ENCODE data around the gene TACR2. TPM values are rescaled to one million over a fixed set of nuclear protein-coding genes. Genes with fewer than 3 reads are reported as not detected.

The TACR2 gene
- total and polyA plus RNA-seq, 2 experiments from 2014 or later: 0.53 TPM; not detected in 1

GRCh38 chr10:69428165-69428564 lies 11.4 kb upstream of the TACR2 start:
- Histone ChIP-seq H3K4me3 (no peak overlapping the region), H3K4me1 (ENCODE audit: low read depth) (peaks cover 7% of the 10 kb centered on the region), H3K36me3 (no peaks in the 10 kb centered on the region), H3K27ac (no peak overlapping the region), H3K27me3 (no peaks in the 10 kb centered on the region), H3K9me3 (ENCODE audit: low read depth) (no peaks in the 10 kb centered on the region)
- TF ChIP-seq CTCF (IDR thresholded peaks at IDR 0.05; ENCODE audit: low read depth, low read length): no peak
- peak in 1 of 2 donors; percentile 29 for DNase-seq (ENCODE audit: low read depth in 1 of 2, low spot score in 1 of 2)

GRCh38 chr10:69426376-69426727 lies 9.6 kb upstream of the TACR2 start:
- H3K4me3 ChIP-seq: no peak overlapping the region
- no peaks in the 10 kb centered on the region for H3K9me3 ChIP-seq (ENCODE audit: low read depth)
- no peaks in the 10 kb centered on the region for H3K27me3 ChIP-seq
- H3K4me1 ChIP-seq (ENCODE audit: low read depth): peaks cover 10% of the 10 kb centered on the region
- H3K27ac ChIP-seq: no peak overlapping the region
- TF ChIP-seq CTCF (IDR thresholded peaks at IDR 0.05; ENCODE audit: low read depth, low read length): no peak
- no peak for DNase-seq (ENCODE audit: low read depth in 1 of 2, low spot score in 1 of 2)
- H3K36me3 ChIP-seq: no peaks in the 10 kb centered on the region

- no peak for TF ChIP-seq CTCF (IDR thresholded peaks at IDR 0.05; ENCODE audit: low read depth, low read length)
- no peaks in the 10 kb centered on the region for H3K27me3 ChIP-seq
These were observed 9.0 kb upstream of the TACR2 start for GRCh38 chr10:69425511-69426298.

GRCh38 chr10:69425041-69425440 lies 8.3 kb upstream of the TACR2 start:
- no peaks in the 10 kb centered on the region for H3K36me3 ChIP-seq
- H3K27ac ChIP-seq: no peak overlapping the region
- no peaks in the 10 kb centered on the region for H3K27me3 ChIP-seq
- no peak for DNase-seq (ENCODE audit: low read depth in 1 of 2, low spot score in 1 of 2)
- no peak for TF ChIP-seq CTCF (IDR thresholded peaks at IDR 0.05; ENCODE audit: low read depth, low read length)
- H3K9me3 ChIP-seq (ENCODE audit: low read depth): no peaks in the 10 kb centered on the region
- H3K4me3 ChIP-seq: no peak overlapping the region
- peaks cover 10% of the 10 kb centered on the region for H3K4me1 ChIP-seq (ENCODE audit: low read depth)

More at GRCh38 chr10:69425511-69426298, 9.0 kb upstream of the TACR2 start:
- Histone ChIP-seq H3K36me3 (no peaks in the 10 kb centered on the region), H3K27ac (no peak overlapping the region), H3K4me1 (ENCODE audit: low read depth) (peaks cover 10% of the 10 kb centered on the region), H3K9me3 (ENCODE audit: low read depth) (no peaks in the 10 kb centered on the region), H3K4me3 (no peak overlapping the region)
- DNase-seq (ENCODE audit: low read depth in 1 of 2, low spot score in 1 of 2): no peak

GRCh38 chr10:69422676-69423075 lies 6.0 kb upstream of the TACR2 start:
- no peak for DNase-seq (ENCODE audit: low read depth in 1 of 2, low spot score in 1 of 2)
- peaks cover 3% of the 10 kb centered on the region for H3K4me1 ChIP-seq (ENCODE audit: low read depth)
- no peaks in the 10 kb centered on the region for H3K9me3 ChIP-seq (ENCODE audit: low read depth)
- H3K4me3 ChIP-seq: no peak overlapping the region
- TF ChIP-seq CTCF (IDR thresholded peaks at IDR 0.05; ENCODE audit: low read depth, low read length): no peak
- H3K27me3 ChIP-seq: no peaks in the 10 kb centered on the region
- H3K27ac ChIP-seq: no peak overlapping the region
- no peaks in the 10 kb centered on the region for H3K36me3 ChIP-seq

Measured in cardiac muscle cell (in vitro differentiated cells and primary cell).